A673 (cell line): ENCODE data around the gene FREM1.

Experiments
- EZH2 ChIP-seq: fragments of 200-600 bp; sonication (generic); IDR thresholded peaks from 2 replicates; pipeline ENCODE4 v1.6.1; 2017; ENCODE audit warnings: borderline replicate concordance, low read depth, mild to moderate bottlenecking, mixed read lengths, antibody characterized with exemption, low read length; ENCODE audit not compliant: poor library complexity, severe bottlenecking
- TF ChIP-seq, protein P1 (sequence below): fragments of 300-800, 200-600 bp; sonication (generic); conservative IDR thresholded peaks from 2 replicates; pipeline ENCODE4 v1.5.1; 2017; ENCODE audit warnings: low read depth, mild to moderate bottlenecking, antibody characterized with exemption, low read length, moderate library complexity, mixed read lengths

DNA sequence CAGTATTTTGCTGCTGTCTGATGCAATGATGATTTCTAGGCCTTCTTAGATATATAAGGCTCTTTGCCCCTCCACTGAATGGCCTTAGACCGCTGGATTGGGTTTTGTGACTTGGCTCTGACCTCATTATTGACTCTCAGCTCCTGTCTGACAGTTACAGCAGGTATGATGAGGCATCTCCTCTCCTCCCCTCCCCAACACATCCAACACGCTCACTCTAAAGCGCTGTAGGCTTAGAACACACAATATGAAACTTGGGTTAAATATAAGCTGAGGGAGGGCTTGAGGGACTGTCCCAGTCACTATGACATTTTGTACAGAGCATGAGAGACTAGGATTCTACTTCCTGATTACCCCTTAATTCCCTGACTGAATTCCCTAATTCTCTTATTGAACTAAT, 168.9 kb downstream of the FREM1 start:
- TF ChIP-seq EZH2, result no peak
- TF ChIP-seq, protein P1, sequence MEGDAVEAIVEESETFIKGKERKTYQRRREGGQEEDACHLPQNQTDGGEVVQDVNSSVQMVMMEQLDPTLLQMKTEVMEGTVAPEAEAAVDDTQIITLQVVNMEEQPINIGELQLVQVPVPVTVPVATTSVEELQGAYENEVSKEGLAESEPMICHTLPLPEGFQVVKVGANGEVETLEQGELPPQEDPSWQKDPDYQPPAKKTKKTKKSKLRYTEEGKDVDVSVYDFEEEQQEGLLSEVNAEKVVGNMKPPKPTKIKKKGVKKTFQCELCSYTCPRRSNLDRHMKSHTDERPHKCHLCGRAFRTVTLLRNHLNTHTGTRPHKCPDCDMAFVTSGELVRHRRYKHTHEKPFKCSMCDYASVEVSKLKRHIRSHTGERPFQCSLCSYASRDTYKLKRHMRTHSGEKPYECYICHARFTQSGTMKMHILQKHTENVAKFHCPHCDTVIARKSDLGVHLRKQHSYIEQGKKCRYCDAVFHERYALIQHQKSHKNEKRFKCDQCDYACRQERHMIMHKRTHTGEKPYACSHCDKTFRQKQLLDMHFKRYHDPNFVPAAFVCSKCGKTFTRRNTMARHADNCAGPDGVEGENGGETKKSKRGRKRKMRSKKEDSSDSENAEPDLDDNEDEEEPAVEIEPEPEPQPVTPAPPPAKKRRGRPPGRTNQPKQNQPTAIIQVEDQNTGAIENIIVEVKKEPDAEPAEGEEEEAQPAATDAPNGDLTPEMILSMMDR, result no peak
